Middle frontal gyrus (tissue), 1 donor: ENCODE measurements around the gene LAMP1.
"Not testable (repeated sequence)": the region's sequence is repeated elsewhere in the genome, so short reads cannot be mapped to it uniquely, and the experiment has no call there.

ENCODE experiments used
- DNase-seq: peaks from one replicate; pipeline ENCODE4 v3.0.0-alpha.2; 2015; ENCODE audit warnings: low spot score; ENCODE audit errors: extremely low spot score

The LAMP1 gene

GRCh38 chr13:113297370-113298042 lies 467 bp downstream of the LAMP1 start:
- DNase-seq = no peak

DNA sequence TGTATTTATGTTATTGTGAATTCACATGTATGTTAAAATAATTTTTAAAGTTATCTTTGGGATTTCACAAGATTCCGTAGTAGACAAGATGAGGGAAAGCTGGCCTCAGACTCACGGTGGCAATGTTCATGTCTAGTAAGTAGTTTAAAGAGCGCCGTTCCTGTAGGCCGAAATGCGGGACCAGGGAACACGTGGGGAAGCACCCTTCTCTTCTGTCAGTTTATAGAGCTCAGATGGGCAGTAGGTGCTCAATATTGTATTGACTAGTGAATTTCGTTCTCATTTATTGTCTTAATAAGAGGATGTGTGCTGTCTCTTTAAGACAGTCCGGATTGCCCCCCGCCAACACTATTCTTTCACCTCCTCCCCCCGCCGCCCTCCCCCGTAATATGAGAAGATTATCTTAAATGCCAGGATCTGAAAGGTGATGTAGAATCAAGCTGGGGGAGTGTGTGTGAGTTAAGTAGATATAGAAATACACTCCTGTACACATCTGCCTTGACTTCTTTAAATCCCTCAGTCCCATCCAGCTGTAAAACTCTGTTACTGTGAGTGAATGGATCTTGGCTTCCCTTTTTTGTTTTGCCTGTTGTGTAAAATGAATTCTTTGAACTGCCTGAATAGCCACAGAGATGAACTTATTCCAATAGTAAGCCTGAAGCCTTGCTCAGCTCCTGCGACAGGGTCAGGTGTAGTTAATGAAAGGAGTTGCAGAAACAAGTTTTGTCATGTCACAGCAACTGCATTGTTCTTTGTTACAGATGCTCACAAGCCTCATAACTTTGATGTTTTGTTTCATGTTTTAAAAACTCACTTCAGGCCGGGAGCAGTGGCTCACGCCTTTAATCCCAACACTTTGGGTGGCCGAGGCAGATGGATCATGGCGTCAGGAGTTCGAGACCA lies 1.3 kb downstream of the LAMP1 start:
- no peak for DNase-seq

- no peak for DNase-seq
Observed at GRCh38 chr13:113299951-113300350, 2.9 kb downstream of the LAMP1 start.

GRCh38 chr13:113302986-113303385 lies 5.9 kb downstream of the LAMP1 start:
- DNase-seq = no peak

- no peak for DNase-seq
Observed at GRCh38 chr13:113304121-113304520, 7.1 kb downstream of the LAMP1 start.

DNA sequence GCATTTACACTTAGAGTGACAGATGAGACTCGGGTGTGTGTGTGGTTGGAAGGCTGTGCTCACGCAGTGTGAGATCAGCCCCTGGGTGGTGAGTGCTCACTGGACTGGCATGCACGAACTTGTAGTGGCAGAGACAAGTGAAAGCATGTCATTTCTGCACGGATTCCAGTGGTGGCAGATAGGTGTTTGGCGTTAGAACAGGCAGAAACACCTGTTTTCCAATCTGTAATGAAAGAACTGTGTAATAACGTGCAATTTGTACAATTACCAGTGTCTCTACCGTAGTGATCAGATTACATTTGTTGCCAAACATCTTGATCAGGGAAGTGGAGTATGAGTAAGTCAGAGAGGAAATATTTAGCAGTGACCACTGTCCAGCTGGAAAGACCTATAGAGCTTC lies 8.2 kb downstream of the LAMP1 start:
- no peak for DNase-seq

DNA sequence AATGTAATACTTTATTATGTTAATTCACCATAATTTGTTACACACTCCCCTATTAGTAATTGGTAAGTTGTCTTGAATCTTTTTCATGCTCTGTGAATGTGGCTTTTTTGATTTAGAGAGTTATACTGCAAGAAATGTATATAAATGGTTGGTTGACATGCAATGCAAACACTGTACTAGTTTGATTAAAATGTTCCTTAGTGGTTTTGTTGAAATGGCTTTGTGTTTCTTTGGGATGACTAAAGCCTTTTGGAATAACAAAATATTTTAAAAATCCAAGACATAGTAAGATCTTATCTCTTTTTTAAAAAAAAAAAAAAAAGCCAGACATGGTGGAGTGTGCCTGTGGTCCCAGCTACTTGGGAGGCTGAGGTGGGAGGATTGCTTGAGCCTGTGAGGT lies 10.5 kb downstream of the LAMP1 start:
- DNase-seq = no peak

DNA sequence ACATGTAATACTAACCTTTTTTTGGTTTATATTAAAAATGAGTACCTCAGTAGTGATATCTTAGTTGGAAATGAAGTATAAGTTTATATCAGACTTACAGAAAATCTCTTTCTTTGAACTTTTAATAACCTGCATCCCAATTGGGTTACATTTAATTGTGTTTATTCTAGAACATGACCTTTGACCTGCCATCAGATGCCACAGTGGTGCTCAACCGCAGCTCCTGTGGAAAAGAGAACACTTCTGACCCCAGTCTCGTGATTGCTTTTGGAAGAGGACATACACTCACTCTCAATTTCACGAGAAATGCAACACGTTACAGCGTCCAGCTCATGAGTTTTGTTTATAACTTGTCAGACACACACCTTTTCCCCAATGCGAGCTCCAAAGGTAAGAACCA lies 12.4 kb downstream of the LAMP1 start:
- no peak for DNase-seq

DNA sequence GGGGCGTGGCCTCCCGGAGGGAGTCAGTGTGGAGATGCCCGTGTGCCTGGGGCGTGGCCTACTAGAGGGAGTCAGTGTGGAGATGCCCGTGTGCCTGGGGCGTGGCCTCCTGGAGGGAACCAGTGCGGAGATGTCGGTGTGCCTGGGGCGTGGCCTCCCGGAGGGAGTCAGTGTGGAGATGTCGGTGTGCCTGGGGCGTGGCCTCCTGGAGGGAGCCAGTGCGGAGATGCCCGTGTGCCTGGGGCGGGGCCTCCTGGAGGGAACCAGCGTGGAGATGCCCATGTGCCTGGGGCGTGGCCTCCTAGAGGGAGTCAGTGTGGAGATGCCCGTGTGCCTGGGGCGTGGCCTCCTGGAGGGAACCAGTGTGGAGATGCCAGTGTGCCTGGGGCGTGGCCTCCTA lies 17.1 kb downstream of the LAMP1 start:
- not testable (repeated sequence) for DNase-seq

GRCh38 chr13:113314895-113315470 lies 17.9 kb downstream of the LAMP1 start:
- DNase-seq = not testable (repeated sequence)

DNA sequence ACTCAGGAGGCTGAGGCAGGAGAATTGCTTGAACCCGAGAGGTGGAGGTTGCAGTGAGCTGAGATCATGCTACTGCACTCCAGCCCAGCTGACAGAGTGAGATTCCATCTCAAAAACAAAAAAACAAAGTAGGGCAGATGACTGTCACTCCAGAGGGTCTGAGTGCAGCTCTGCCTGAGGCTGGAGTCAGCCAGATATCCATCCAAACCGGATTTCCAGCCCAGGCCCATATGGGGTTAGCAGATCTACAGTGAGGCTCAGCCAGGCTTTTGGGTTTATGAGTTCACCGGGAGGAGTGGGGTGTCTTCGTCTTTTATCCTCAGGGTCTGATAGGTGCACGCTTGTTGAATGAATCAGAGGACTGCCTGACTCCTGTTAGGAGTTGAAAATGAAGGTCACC lies 19.0 kb downstream of the LAMP1 start:
- DNase-seq = no peak

- DNase-seq = no peak
Observed at GRCh38 chr13:113317031-113317430, 20.0 kb downstream of the LAMP1 start.

DNA sequence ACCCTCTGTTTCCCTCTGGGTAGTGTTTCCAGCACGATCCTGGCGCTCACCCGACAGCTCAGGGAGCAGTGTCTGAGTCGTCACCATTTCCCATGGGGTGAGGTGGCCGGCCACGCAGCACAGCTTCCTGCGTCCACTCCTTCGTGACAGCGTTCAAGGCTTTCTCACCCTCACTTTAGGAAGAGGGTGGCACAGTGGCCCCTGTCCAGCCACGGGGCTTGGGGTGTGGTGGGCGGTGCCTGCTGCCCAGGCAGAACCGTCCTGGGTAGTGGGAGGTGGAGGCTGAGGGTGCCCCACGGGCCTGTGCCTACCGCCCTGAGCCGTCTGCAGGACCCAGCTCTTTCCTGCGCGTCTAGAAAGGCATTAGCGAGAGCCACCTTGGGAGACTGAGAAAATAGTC lies 21.9 kb downstream of the LAMP1 start:
- DNase-seq = no peak

DNA sequence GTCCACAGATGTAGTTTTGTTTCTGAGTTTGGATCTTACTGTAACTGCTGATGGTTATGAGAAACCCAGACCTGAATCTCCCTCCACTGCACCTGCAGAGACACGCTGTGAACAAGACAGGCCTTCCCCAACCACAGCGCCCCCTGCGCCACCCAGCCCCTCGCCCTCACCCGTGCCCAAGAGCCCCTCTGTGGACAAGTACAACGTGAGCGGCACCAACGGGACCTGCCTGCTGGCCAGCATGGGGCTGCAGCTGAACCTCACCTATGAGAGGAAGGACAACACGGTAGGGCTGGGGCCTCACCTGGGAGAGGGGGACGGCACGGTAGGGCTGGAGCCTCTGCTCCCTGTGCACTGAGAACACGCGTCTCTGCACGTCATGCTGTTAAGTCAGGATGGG lies 22.3 kb downstream of the LAMP1 start:
- DNase-seq = no peak

DNA sequence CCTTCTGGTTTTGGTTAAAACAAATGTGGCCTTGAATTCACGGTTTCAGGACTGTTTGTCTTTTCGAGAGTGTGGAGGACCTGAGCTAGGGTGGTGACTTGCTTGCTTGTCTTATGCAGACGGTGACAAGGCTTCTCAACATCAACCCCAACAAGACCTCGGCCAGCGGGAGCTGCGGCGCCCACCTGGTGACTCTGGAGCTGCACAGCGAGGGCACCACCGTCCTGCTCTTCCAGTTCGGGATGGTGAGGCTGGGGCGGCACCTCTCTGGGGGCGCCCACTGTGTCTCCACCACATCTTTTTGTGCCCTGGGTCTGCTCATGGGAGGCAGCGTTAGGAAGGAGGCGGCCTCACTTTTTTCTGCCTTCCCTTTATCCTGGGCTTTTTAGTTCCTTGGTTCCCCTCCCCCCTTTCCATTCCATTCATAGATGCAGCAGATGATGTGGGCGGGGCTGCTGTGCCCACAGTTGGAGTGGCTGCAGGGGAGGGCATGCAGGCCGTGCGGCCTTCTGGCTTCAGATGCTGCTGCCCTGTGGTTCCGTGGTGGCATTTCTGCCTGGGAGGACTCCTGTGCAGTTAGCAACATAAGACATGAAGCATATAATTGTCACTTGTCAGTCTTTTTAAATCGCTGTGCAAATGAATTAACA lies 23.3 kb downstream of the LAMP1 start:
- DNase-seq = no peak

GRCh38 chr13:113321546-113321945 lies 24.5 kb downstream of the LAMP1 start:
- no peak for DNase-seq

DNA sequence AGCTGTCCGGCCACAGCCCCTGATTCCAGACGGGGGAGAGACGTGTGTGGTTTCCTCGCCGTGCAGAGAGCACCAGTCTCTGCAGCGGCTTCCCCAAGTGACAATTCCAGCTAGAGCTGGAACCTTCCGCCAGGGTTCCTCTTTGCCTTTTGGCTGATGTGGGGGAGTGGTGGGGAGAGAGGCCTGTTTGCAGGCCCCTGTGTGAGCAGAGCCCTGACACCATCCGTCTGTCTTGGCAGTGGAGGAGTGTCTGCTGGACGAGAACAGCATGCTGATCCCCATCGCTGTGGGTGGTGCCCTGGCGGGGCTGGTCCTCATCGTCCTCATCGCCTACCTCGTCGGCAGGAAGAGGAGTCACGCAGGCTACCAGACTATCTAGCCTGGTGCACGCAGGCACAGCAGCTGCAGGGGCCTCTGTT lies 25.0 kb downstream of the LAMP1 start:
- DNase-seq = no peak

DNA sequence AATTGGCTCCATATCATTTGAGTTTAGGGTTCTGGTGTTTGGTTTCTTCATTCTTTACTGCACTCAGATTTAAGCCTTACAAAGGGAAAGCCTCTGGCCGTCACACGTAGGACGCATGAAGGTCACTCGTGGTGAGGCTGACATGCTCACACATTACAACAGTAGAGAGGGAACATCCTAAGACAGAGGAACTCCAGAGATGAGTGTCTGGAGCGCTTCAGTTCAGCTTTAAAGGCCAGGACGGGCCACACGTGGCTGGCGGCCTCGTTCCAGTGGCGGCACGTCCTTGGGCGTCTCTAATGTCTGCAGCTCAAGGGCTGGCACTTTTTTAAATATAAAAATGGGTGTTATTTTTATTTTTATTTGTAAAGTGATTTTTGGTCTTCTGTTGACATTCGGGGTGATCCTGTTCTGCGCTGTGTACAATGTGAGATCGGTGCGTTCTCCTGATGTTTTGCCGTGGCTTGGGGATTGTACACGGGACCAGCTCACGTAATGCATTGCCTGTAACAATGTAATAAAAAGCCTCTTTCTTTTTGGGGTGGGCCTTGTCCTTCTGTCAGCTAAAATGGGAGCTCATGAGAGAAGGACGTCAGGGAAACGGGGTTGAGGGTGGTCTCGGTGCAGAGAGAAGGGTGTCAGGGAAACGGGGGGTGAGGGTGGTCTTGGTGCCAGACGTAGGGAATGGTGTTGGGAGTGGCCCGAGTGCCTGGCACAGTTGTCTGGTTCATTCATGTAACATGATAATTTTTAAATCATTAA lies 26.0 kb downstream of the LAMP1 start:
- no peak for DNase-seq

- no peak for DNase-seq
Observed at GRCh38 chr13:113323869-113324268, 26.8 kb downstream of the LAMP1 start.

- no peak for DNase-seq
Observed at GRCh38 chr13:113324398-113324797, 27.4 kb downstream of the LAMP1 start.

DNA sequence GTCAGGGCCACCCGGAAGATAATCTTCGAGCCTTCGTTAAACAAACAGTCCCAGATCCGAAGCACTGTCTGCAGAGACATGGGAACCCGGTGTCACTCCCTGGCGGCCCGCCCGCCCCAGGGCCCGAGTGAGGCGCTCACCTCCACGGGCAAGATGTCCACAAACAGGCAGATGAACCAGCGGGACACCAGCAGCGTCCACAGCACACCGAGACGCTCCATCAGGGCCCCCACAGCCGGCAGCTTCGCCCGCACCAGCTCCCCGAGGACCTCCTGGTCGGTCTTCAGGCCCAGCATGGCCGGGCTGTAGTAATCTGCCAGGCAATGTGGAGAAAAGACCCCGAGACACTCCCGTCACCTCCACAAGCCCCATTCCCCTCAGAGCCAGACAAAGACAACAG lies 28.7 kb downstream of the LAMP1 start:
- DNase-seq = no peak
